Neural crest cell (in vitro differentiated cells): ENCODE data around the gene DNA2. TPM values are rescaled to one million over a fixed set of nuclear protein-coding genes. Genes with fewer than 3 reads are reported as not detected.
"Not testable (repeated sequence)": the region's sequence is repeated elsewhere in the genome, so short reads cannot be mapped to it uniquely, and the experiment has no call there.

ENCODE experiments used
- DNase-seq: peaks from one replicate; pipeline ENCODE4 v3.0.0; 2021; ENCODE audit warnings: low read depth, mixed read lengths, low spot score
- H3K27ac Mint-ChIP-seq: one replicate; pipeline ENCODE4 v1.8.0; 2021; ENCODE audit warnings: mild to moderate bottlenecking, mixed read lengths; ENCODE audit not compliant: unreplicated experiment
- H3K27me3 Mint-ChIP-seq: 2 replicates; pipeline ENCODE4 v1.8.0; 2021; ENCODE audit warnings: low read depth, mild to moderate bottlenecking, mixed read lengths
- H3K36me3 Mint-ChIP-seq: 2 replicates; pipeline ENCODE4 v1.8.0; 2021; ENCODE audit warnings: low read depth, mild to moderate bottlenecking, mixed read lengths
- H3K4me1 Mint-ChIP-seq: 2 replicates; pipeline ENCODE4 v1.8.0; 2021; ENCODE audit warnings: mixed read lengths
- H3K4me3 Mint-ChIP-seq: one replicate; pipeline ENCODE4 v1.8.0; 2021; ENCODE audit warnings: mild to moderate bottlenecking, mixed read lengths
- H3K9me3 Mint-ChIP-seq: 2 replicates; pipeline ENCODE4 v1.8.0; 2021; ENCODE audit warnings: mixed read lengths
- total RNA-seq: library from RNA; stranded (reverse); gene quantifications from 2 replicates; pipeline ENCODE4 v1.2.1, GENCODE V29; 2021
- TF ChIP-seq, protein P1 (sequence below): fragments of 200-600 bp; sonication (generic); conservative IDR thresholded peaks from 2 replicates; pipeline ENCODE4 v1.5.0; 2021; ENCODE audit warnings: antibody characterized with exemption, mild to moderate bottlenecking

Gene DNA2
- total RNA-seq, 1 donor from 2014 or later = 44.6 TPM

DNA sequence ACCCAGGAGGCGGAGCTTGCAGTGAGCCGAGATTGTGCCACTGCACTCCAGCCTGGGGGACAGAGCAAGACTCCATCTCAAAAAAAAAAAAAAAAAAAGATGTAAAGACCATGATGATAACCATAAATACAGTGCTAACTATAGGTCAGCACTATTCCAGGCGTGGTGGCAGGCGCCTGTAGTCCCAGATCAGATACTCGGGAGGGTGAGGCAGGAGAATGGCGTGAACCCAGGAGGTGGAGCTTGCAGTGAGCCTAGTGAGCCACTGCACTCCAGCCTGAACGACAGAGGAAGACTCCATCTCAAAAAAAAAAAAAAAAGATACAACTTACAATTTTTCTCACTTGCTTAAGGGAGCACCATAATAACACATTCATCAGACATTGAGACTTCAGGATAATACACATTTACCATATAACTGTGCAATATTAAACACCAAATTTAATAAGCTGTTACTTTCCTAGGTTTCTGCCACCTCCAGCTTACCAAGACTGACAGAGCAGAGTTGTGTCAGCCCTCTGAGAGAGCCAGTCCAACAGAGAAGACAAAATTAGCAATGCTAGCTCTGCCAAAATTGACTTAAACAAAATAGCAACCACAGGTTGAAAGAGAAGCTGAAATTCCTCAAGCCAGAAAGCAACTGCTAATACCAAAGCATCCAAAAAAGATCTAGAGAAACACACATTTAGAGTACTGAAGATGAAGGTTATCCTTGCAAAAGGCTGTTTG lies 8.2 kb downstream of the DNA2 start:
- TF ChIP-seq, protein P1, sequence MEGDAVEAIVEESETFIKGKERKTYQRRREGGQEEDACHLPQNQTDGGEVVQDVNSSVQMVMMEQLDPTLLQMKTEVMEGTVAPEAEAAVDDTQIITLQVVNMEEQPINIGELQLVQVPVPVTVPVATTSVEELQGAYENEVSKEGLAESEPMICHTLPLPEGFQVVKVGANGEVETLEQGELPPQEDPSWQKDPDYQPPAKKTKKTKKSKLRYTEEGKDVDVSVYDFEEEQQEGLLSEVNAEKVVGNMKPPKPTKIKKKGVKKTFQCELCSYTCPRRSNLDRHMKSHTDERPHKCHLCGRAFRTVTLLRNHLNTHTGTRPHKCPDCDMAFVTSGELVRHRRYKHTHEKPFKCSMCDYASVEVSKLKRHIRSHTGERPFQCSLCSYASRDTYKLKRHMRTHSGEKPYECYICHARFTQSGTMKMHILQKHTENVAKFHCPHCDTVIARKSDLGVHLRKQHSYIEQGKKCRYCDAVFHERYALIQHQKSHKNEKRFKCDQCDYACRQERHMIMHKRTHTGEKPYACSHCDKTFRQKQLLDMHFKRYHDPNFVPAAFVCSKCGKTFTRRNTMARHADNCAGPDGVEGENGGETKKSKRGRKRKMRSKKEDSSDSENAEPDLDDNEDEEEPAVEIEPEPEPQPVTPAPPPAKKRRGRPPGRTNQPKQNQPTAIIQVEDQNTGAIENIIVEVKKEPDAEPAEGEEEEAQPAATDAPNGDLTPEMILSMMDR = no peak
- DNase-seq = no peak
- H3K36me3 Mint-ChIP-seq = peaks cover 18% of the 10 kb centered on the region
- no peaks in the 10 kb centered on the region for H3K4me1 Mint-ChIP-seq
- no peak overlapping the region for H3K27ac Mint-ChIP-seq
- no peaks in the 10 kb centered on the region for H3K27me3 Mint-ChIP-seq
- no peak overlapping the region for H3K4me3 Mint-ChIP-seq
- no peaks in the 10 kb centered on the region for H3K9me3 Mint-ChIP-seq

DNA sequence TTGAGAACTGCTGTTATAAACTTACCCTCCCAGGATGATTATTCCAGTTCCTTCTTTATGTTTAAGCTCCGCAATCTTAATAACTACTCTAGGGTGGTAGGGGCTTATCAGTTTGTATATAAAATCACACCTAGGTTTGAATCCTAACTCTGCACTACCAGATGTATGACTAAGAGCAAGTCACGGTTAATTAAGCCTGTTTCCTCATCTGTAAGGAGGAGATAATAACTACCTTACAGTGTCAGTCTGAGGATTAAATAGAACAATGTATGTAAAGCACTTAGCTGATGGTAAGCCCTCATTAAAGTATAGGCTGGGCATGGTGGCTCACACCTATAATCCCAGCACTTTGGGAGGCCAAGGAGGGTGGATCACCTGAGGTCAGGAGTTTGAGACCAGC lies 9.2 kb downstream of the DNA2 start:
- H3K27ac Mint-ChIP-seq = no peak overlapping the region

DNA sequence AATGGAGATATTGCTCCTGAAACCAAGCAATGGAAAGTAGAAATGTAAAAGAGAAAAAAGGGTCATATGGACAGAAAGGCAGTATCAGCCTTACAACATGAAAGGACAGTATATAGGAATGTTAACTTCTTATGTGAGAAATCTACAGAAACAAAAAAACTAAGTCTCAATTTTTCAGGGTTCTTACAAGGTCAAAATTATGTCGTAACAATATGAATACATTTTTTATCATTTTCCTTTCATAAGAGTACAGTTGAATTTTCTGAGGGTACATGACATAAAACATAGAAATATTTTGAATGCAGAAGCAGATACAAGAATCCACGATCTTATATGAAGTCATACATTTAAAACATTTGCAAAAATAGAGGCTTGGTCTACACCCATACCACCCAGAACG lies 10.7 kb downstream of the DNA2 start:
- no peak overlapping the region for H3K4me3 Mint-ChIP-seq
- H3K27me3 Mint-ChIP-seq = no peaks in the 10 kb centered on the region
- TF ChIP-seq, protein P1 = no peak
- no peak overlapping the region for H3K27ac Mint-ChIP-seq
- DNase-seq = no peak
- H3K9me3 Mint-ChIP-seq = no peaks in the 10 kb centered on the region
- peaks cover 21% of the 10 kb centered on the region for H3K36me3 Mint-ChIP-seq
- no peaks in the 10 kb centered on the region for H3K4me1 Mint-ChIP-seq

More for the DNA sequence above, 9.2 kb downstream of the DNA2 start:
- H3K27me3 Mint-ChIP-seq = no peaks in the 10 kb centered on the region
- DNase-seq = no peak
- TF ChIP-seq, protein P1 = no peak
- H3K4me1 Mint-ChIP-seq = no peaks in the 10 kb centered on the region
- no peak overlapping the region for H3K4me3 Mint-ChIP-seq
- no peaks in the 10 kb centered on the region for H3K9me3 Mint-ChIP-seq
- H3K36me3 Mint-ChIP-seq = peaks cover 16% of the 10 kb centered on the region

DNA sequence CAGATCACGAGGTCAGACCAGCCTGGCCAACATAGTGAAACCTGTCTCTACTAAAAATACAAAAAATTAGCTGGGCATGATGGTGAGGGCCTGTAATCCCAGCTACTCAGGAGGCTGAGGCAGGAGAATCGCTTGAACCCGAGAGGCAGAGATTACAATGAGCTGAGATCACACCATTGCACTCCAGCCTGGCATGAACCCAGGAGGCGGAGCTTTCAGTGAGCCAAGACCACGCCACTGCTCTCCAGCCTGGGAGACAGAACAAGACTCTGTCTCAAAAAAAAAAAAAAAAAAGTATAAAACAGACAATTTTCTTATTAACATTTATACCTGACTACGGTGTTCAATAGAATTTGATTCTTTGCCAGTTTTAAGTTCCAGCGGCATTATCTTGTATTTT lies 22.1 kb downstream of the DNA2 start:
- not testable (repeated sequence) for H3K9me3 Mint-ChIP-seq, H3K4me1 Mint-ChIP-seq, DNase-seq, H3K4me3 Mint-ChIP-seq, H3K27me3 Mint-ChIP-seq, H3K27ac Mint-ChIP-seq
- H3K36me3 Mint-ChIP-seq = peaks cover 16% of the 10 kb centered on the region

DNA sequence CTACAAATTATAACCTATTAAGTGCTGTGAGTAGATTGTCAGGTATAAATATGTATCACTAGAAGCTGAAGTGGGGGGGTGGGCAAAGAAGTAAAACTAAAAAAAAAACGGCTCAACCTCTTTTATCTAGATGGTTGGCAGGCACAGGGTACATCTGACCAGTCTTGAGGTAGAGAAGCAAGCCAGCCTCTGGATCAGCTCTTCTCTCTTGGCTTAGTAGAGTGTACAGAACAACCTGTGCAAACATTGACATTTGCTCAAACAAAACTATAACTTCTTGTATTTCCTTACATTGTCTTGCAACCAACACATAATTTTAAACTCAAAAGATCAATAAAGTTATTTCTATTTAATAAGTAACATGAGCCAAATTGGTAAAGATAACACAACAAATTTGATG lies 25.6 kb downstream of the DNA2 start:
- DNase-seq = no peak
- H3K36me3 Mint-ChIP-seq = peaks cover 12% of the 10 kb centered on the region
- no peak overlapping the region for H3K4me3 Mint-ChIP-seq
- H3K9me3 Mint-ChIP-seq = no peaks in the 10 kb centered on the region
- no peaks in the 10 kb centered on the region for H3K4me1 Mint-ChIP-seq
- H3K27me3 Mint-ChIP-seq = no peaks in the 10 kb centered on the region
- TF ChIP-seq, protein P1 = no peak
- no peak overlapping the region for H3K27ac Mint-ChIP-seq

DNA sequence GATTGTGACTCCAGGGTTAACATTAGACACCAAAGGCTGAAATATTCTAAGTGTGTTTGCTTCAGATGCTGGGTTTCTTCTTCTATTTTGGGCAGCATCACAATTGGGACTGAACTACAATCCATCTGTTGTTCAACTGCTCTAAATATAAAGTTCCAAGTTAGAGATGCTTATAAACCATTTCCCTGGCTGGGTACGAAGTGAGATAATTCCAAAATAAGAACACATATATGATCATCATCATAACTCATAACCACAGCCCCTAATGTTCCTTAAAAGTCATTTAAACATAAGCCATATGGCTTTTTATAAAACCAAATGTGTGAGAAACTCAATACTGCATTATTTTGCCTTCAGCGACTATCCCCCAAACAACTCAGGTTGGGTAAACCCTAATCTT lies 28.8 kb downstream of the DNA2 start:
- H3K27me3 Mint-ChIP-seq = no peaks in the 10 kb centered on the region
- H3K9me3 Mint-ChIP-seq = no peaks in the 10 kb centered on the region
- H3K27ac Mint-ChIP-seq = no peak overlapping the region
- H3K36me3 Mint-ChIP-seq = peaks cover 11% of the 10 kb centered on the region
- DNase-seq = no peak
- H3K4me1 Mint-ChIP-seq = no peaks in the 10 kb centered on the region
- TF ChIP-seq, protein P1 = no peak
- H3K4me3 Mint-ChIP-seq = no peak overlapping the region
